Measurements from ENCODE around the gene FLT1.

The FLT1 gene

DNA sequence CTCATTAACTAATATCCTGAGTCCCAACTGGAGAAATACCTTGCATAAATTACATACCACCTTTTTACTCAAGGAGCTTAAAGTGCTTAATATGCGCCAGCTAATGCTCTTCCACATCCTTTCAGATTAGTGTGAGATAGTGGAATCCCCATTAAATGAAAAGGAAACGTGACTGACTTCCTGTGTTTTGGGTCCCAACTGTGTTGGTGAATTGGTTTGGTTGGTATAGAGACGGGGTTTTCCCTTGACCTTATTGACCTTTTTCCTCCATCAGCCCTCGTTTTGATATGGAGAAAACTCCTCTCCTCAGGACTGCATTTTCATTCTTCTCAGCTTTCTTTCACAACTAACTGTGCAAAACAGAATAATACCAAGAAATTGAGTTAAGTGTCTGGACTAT lies 193.1 kb downstream of the FLT1 start:
- no peak for DNase-seq

DNA sequence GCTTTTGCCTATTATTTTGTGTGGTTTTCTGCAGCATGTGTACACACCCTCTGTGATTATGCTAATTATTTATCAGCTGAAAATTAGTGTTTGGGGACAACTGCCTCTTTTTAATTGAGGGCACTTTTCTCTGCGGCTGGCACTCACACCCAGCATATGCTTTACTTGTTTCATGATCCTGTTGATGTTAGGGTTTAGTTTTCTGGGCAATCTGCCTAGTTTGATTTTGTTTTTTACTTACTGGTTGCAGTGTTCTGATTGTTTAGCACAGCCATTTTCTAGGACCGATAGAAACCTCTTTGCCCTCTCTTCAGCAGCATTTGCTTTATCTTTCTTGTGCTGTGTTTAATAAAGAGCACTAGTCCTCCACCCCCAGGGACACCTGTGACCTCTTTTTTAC lies 195.0 kb downstream of the FLT1 start:
- DNase-seq: no peak

DNA sequence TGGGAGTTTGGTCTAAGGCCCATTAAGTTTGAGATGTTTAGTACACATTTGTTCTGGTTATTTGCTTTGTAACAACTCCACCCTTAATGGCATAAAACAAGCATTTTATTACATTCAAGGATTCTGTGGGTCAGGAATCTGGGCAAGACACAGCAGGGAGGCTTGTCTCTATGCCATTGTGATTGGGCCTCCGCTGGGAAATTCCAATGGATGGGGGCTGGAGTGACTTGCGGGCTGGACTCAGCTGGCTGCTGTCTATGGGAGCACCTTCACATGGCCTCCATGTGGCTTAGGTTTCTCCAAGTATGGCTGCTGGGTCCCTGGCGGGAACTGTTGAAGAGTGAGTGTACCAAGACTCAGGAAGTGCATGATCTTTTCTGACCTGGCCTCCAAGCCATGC lies 197.6 kb downstream of the FLT1 start:
- DNase-seq: no peak

DNA sequence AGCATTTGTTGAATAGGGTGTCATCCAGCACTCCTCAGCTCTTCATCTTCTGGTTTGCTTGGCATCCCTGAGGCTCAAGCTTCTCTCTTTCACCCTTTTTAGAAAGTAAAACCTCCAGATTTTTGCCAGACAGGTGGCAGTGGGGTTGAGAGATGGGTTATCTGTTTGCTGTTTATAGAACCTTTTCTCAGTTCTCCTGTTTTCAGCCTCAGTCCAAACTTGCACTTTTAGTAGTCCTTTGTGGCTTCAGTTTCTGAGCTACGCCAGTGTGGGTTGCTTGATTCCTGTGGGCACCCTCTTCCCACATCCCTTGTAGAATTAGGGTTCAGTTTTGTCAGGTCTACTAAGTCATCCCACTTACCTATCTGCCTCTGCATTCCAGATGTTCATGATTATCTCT lies 208.7 kb downstream of the FLT1 start:
- no peak for DNase-seq

DNA sequence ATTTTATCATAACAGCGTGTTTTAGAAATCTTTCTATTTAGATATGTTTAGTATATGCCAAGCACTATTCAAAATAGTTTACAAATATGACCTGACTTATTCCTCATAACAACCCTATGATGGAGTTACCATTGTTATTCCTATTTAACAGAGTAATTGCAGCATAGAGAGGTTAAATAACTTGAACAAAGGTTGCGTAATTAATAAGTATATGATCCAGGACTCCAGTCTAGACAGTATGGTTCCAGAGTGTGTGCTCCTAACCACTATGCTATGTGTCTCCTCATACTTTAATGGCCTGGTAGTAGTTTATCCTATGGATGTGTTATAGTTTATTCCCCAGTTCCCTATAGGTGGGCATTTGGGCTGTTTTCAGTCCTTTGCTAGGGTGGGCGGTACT lies 211.3 kb downstream of the FLT1 start:
- no peak for DNase-seq

- no peak for DNase-seq
Observed at GRCh38 chr13:28282451-28282850, 212.5 kb downstream of the FLT1 start.

DNA sequence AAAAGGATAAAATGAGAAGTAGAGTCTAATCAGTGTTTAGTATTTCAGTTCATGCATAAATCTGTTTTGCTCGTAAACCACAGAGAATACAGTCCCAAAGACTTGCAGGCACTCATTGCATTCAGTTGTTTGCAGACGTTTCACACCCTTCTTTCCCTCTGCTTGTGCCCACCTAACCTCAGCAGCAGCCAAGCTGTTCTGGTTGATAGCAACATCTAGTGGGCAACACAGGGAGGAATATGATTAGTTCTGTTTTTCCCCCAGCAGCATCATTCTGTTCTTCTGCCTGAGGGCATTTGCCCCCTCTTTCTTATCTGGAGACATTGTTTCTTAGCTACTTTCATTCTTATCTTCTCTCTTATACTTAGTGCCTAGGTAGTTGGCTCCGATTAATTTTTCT lies 221.0 kb downstream of the FLT1 start:
- no peak for DNase-seq

- DNase-seq: no peak
Observed at GRCh38 chr13:28271056-28271840, 223.7 kb downstream of the FLT1 start.

DNA sequence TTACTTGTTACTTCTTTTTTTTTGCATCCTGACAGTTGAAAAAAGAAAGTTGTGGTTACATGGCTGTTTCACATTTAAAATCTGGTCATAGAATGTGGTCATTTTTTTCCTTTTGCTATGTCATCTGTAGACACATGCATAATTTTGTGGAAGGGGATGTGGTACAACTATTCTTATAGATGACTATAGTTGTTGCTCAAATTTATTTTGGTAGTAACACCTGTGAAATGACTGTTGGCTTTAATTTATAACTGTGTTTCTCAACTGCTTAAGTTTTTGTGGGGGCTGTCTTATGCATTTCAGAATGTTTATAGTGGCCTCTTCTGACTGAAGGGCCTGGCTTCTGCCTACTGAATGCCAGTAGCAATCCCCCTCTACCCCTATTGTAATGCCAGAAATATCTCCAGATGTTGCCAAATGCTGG lies 226.1 kb downstream of the FLT1 start:
- no peak for DNase-seq

GRCh38 chr13:28267497-28267896 lies 227.4 kb downstream of the FLT1 start:
- DNase-seq: no peak

DNA sequence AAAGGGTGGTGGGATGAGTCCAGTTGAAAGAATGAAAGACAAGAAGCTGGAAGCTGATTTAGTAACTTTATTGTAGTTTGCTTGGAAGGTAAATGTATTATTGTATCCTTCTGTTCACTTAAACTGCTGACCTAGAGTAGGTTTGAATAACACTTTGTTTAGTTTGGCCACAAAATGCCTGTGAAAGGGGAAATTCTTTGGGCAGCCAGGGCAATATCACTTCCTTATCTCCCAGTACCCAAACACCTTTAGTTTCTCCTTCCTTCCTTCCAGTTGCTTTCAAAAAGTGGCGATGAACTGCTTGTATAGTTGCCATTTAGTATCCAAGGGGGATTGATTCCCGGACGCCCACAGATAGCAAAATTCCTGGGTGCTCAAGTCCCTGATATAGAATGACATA lies 236.5 kb downstream of the FLT1 start:
- no peak for DNase-seq

DNA sequence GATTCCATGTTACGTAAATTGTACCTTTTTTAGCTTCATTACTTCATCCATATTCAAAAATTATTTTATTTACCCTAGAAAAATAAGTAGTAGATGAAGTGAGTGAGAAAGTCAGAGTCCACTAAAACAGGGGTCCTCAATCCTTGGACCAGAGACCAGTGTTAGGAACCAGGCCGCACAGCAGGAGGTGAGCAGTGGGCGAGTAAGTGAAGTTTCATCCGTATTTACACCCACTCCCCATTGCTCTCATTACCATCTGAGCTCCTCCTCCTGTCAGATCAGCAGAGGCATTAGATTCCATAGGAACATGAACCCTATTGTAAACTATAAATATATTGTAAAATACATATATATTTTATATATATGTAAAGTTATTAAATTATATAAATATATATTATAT lies 237.6 kb downstream of the FLT1 start:
- DNase-seq: no peak

- no peak for DNase-seq
Observed at GRCh38 chr13:28252547-28252946, 242.4 kb downstream of the FLT1 start.

- DNase-seq: no peak
Observed at GRCh38 chr13:28251466-28251865, 243.5 kb downstream of the FLT1 start.

DNA sequence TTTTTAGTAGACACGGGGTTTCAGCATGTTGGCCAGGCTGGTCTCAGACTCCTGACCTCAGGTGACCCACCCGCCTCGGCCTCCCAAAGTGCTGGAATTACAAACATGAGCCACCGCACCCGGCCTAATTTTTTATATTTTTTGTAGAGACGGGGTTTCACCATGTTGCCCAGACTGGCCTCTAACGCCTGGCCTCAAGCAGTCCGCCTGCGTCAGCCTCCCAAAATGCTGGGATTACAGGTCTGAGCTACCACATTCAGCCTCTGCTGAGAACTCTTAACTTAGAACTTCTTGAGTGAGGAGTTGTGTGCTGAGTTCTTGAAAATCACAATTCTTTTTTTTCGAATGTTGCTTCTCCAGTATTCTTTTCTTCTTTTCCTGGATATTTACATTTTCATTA lies 244.4 kb downstream of the FLT1 start:
- DNase-seq: no peak

Measured in activated CD4-positive, alpha-beta T cell treated with anti-CD3 and anti-CD28 coated beads for 1 hour (primary cell).